HCT116 (cell line): ENCODE measurements around the gene TSPAN1. TPM values are rescaled to one million over a fixed set of nuclear protein-coding genes. Genes with fewer than 3 reads are reported as not detected.

Experiments used
- ATAC-seq: fragments of 200-7000 bp; cut with Tn5 transposase; 2 replicates; pipeline ENCODE4 v1.9.1; 2020; ENCODE audit warnings: mild to moderate bottlenecking, moderate library complexity
- BruUV-seq: library from RNA; stranded (reverse); fragments of 400-500 nt; replicated peaks from 2 replicates; lab custom pipeline; 2021; lab: Mats Ljungman, UMichigan
- CTCF ChIA-PET: fragments of 300-600 bp; sonication (Branson Sonifier 250); formaldehyde crosslinking; loops from one replicate; lab custom pipeline; 2021; ENCODE audit warnings: antibody characterized with exemption; lab: Charles Lee
- POLR2A ChIA-PET: fragments of 300-600, 350-600 bp; sonication (Branson Sonifier 250); formaldehyde crosslinking; loops from one replicate; lab custom pipeline; 2021; ENCODE audit warnings: antibody characterized with exemption; lab: Charles Lee
- RAD21 ChIA-PET, 2 experiments: fragments of 300-600 bp; sonication (Branson Sonifier 250); formaldehyde crosslinking; loops; one replicate each; lab custom pipeline; 2023; ENCODE audit warnings: low total read pairs in 2 of 2; ENCODE audit not compliant: uncharacterized antibody in 2 of 2, unreplicated experiment in 2 of 2, low non-redundant PET in 1 of 2; lab: Charles Lee
- DNase-seq: peaks from one replicate; pipeline ENCODE4 v3.0.0-alpha.2; 2010; ENCODE audit warnings: low read depth, low spot score
- H2AFZ ChIP-seq: fragments of 200-600 bp; shearing (Covaris generic), sonication (generic); 2 replicates; pipeline ENCODE4 v1.6.1; 2017; ENCODE audit warnings: low read depth, mixed run types, mixed read lengths, antibody characterized with exemption, low read length; ENCODE audit not compliant: poor library complexity, severe bottlenecking
- H3K27ac ChIP-seq: 2 replicates; pipeline ENCODE4 v1.5.1; 2012; ENCODE audit warnings: low read depth, low read length
- H3K27me3 ChIP-seq: fragments of 200-600 bp; sonication (generic); 2 replicates; pipeline ENCODE4 v1.6.1; 2016; ENCODE audit warnings: mixed run types, low read length, mixed read lengths; ENCODE audit not compliant: insufficient read depth
- H3K36me3 ChIP-seq, 2 experiments: fragments of 200-500 bp in 1 of 2; fragments of 200-600 bp in 1 of 2; sonication (Bioruptor generic) in 1 of 2; sonication (generic) in 1 of 2; 2 replicates each; pipeline versions ENCODE4 v1.5.1 to v1.6.1; 2014 to 2016; ENCODE audit warnings: low read length in 2 of 2, inconsistent platforms in 1 of 2, mixed read lengths in 1 of 2, mixed run types in 1 of 2; ENCODE audit not compliant: insufficient read depth in 2 of 2, control insufficient read depth in 1 of 2
- H3K4me1 ChIP-seq, 2 experiments: fragments of 200-600 bp in 1 of 2; sonication (generic) in 1 of 2; 2 replicates each; pipeline versions ENCODE4 v1.5.1 to v1.6.1; 2012 to 2017; ENCODE audit warnings: low read length in 2 of 2, inconsistent platforms in 1 of 2, mild to moderate bottlenecking in 1 of 2, mixed read lengths in 1 of 2, mixed run types in 1 of 2, moderate library complexity in 1 of 2; ENCODE audit not compliant: insufficient read depth in 2 of 2, control insufficient read depth in 1 of 2
- H3K4me2 ChIP-seq: fragments of 200-600 bp; sonication (generic); 2 replicates; pipeline ENCODE4 v1.6.1; 2017; ENCODE audit warnings: mixed run types, low read length, mixed read lengths
- H3K4me3 ChIP-seq, 2 experiments: fragments of 200-600 bp in 1 of 2; sonication (generic) in 1 of 2; replicated peaks in 1 of 2; 2 replicates each; pipeline ENCODE4 v1.5.1; 2011 to 2016; ENCODE audit warnings: low read length in 2 of 2, control low read depth in 1 of 2, low read depth in 1 of 2, mild to moderate bottlenecking in 1 of 2, mixed read lengths in 1 of 2, mixed run types in 1 of 2
- H3K79me2 ChIP-seq: fragments of 200-600 bp; sonication (generic); 2 replicates; pipeline ENCODE4 v1.6.1; 2017; ENCODE audit warnings: mild to moderate bottlenecking, mixed run types, low read length, moderate library complexity, mixed read lengths; ENCODE audit not compliant: insufficient read depth
- H3K9ac ChIP-seq: fragments of 200-600 bp; sonication (generic); 2 replicates; pipeline ENCODE4 v1.6.1; 2016; ENCODE audit warnings: low read length, mixed read lengths
- H3K9me2 ChIP-seq: fragments of 200-600 bp; sonication (generic), shearing (Covaris generic); 2 replicates; pipeline ENCODE4 v1.6.1; 2017; ENCODE audit warnings: mixed run types, mild to moderate bottlenecking, moderate library complexity; ENCODE audit not compliant: insufficient read depth
- H3K9me3 ChIP-seq, 2 experiments: fragments of 200-500 bp in 1 of 2; fragments of 200-600 bp in 1 of 2; sonication (Bioruptor generic) in 1 of 2; sonication (generic) in 1 of 2; 2 replicates each; pipeline ENCODE4 v1.6.1; 2014 to 2017; ENCODE audit warnings: low read length in 2 of 2, mixed read lengths in 2 of 2, inconsistent platforms in 1 of 2, low read depth in 1 of 2, mild to moderate bottlenecking in 1 of 2, mixed run types in 1 of 2, moderate library complexity in 1 of 2; ENCODE audit not compliant: control insufficient read depth in 1 of 2, insufficient read depth in 1 of 2
- H4K20me1 ChIP-seq: fragments of 200-600 bp; sonication (generic), shearing (Covaris generic); 2 replicates; pipeline ENCODE4 v1.6.1; 2017; ENCODE audit warnings: mixed run types, mild to moderate bottlenecking, moderate library complexity; ENCODE audit not compliant: insufficient read depth
- CBX3 ChIP-seq: IDR thresholded peaks from 2 replicates; pipeline ENCODE4 v1.6.1; 2012; ENCODE audit warnings: low read depth
- CEBPB ChIP-seq: IDR thresholded peaks from 2 replicates; pipeline ENCODE4 v1.6.1; 2012; ENCODE audit warnings: low read depth
- CTCF ChIP-seq, 3 experiments: fragments of 200-600 bp in 1 of 3; sonication (generic) in 1 of 3; IDR thresholded peaks in 2 of 3; conservative IDR thresholded peaks in 1 of 3; 2 replicates each; pipeline ENCODE4 v1.5.1; 2012 to 2017; ENCODE audit warnings: low read depth in 2 of 3, low read length in 2 of 3, antibody characterized with exemption in 1 of 3, borderline replicate concordance in 1 of 3, control low read depth in 1 of 3, mild to moderate bottlenecking in 1 of 3, mixed read lengths in 1 of 3, mixed run types in 1 of 3, moderate library complexity in 1 of 3; ENCODE audit not compliant: insufficient read depth in 1 of 3
- EGR1 ChIP-seq: IDR thresholded peaks from 2 replicates; pipeline ENCODE4 v1.6.1; 2012; ENCODE audit warnings: low read depth
- EZH2phosphoT487 ChIP-seq: fragments of 200-600 bp; IDR thresholded peaks from 2 replicates; pipeline ENCODE4 v1.6.1; 2018; ENCODE audit warnings: antibody characterized with exemption, borderline replicate concordance
- JUND ChIP-seq: IDR thresholded peaks from 2 replicates; pipeline ENCODE4 v1.6.1; 2012
- MAX ChIP-seq: IDR thresholded peaks from 2 replicates; pipeline ENCODE4 v1.6.1; 2012
- POLR2AphosphoS5 ChIP-seq: IDR thresholded peaks from 2 replicates; pipeline ENCODE4 v1.6.1; 2011; ENCODE audit warnings: mild to moderate bottlenecking, low read depth, low read length, moderate library complexity
- REST ChIP-seq: IDR thresholded peaks from 2 replicates; pipeline ENCODE4 v1.6.1; 2012; ENCODE audit warnings: low read depth
- SP1 ChIP-seq: IDR thresholded peaks from 2 replicates; pipeline ENCODE4 v1.6.1; 2012; ENCODE audit warnings: low read depth
- SRF ChIP-seq: IDR thresholded peaks from 2 replicates; pipeline ENCODE4 v1.6.1; 2012; ENCODE audit warnings: low read depth
- TCF7L2 ChIP-seq: IDR thresholded peaks from 2 replicates; pipeline ENCODE4 v1.7.0; 2011; ENCODE audit warnings: borderline replicate concordance, inconsistent platforms; ENCODE audit not compliant: insufficient read depth, insufficient read length; ENCODE audit errors: extremely low read depth
- YY1 ChIP-seq: IDR thresholded peaks from 2 replicates; pipeline ENCODE4 v1.6.1; 2011; ENCODE audit warnings: low read length, low read depth, moderate library complexity, mild to moderate bottlenecking; ENCODE audit not compliant: insufficient replicate concordance; ENCODE audit errors: extremely low read depth
- ZBTB33 ChIP-seq: IDR thresholded peaks from 2 replicates; pipeline ENCODE4 v1.6.1; 2011; ENCODE audit warnings: mild to moderate bottlenecking, low read length, moderate library complexity; ENCODE audit not compliant: insufficient replicate concordance; ENCODE audit errors: extremely low read depth
- intact Hi-C: fragments of 100-400 bp; cut with micrococcal nuclease; formaldehyde crosslinking; loops from 2 replicates; pipeline ENCODE4 v1.10.0; 2022
- total RNA-seq: library from RNA; stranded (reverse); gene quantifications from one replicate; pipeline ENCODE4 v1.2.1, GENCODE V29; 2021; ENCODE audit not compliant: unreplicated experiment

Gene TSPAN1
- total RNA-seq, 1 experiment from 2014 or later, result 9.9 TPM

- ChIA-PET CTCF (interaction anchor here (1.1 kb wide), 1 partner anchor 9 kb away, joined by 3 read pairs; no protein-coding TSS in a partner anchor), RAD21 (no interaction called here), POLR2A (no interaction called here)
- no peak overlapping the region for H3K4me2 ChIP-seq
- no peaks in the 10 kb centered on the region for H3K4me1 ChIP-seq
- no peak for TF ChIP-seq EZH2phosphoT487
- no peak for TF ChIP-seq JUND
- TF ChIP-seq ZBTB33, result no peak
- TF ChIP-seq YY1, result no peak
- no peak for TF ChIP-seq CBX3
- no peak for TF ChIP-seq POLR2AphosphoS5
- no peak for TF ChIP-seq SRF
- TF ChIP-seq CEBPB, result no peak
- no peak for TF ChIP-seq REST
- TF ChIP-seq TCF7L2, result no peak
- no peak for TF ChIP-seq CTCF (IDR thresholded peaks at IDR 0.05 in 2 of 3, conservative IDR thresholded peaks at IDR 0.05 in 1 of 3; ENCODE audit: borderline replicate concordance in 1 of 3, insufficient read depth in 1 of 3, low read depth in 2 of 3, low read length in 2 of 3)
- no peak for TF ChIP-seq MAX
- no peak for TF ChIP-seq EGR1
- TF ChIP-seq SP1, result no peak
- peak overlapping the region; percentile 18 for H2AFZ ChIP-seq
- H3K9me2 ChIP-seq, result no peaks in the 10 kb centered on the region
- no peaks in the 10 kb centered on the region for H3K79me2 ChIP-seq
- no peak overlapping the region for H3K27ac ChIP-seq
- H4K20me1 ChIP-seq, result no peaks in the 10 kb centered on the region
- intact Hi-C loops, result no loop called here
- no peaks in the 10 kb centered on the region for H3K27me3 ChIP-seq
- H3K9me3 ChIP-seq, result no peaks in the 10 kb centered on the region
- no peak overlapping the region for H3K4me3 ChIP-seq
- DNase-seq (no peak), ATAC-seq (peak; percentile 71)
- no TSS peak for BruUV-seq
- no peak overlapping the region for H3K9ac ChIP-seq
- H3K36me3 ChIP-seq, result no peaks in the 10 kb centered on the region
Observed at GRCh38 chr1:46148318-46148717, 26.6 kb upstream of the TSPAN1 start.
